ENCODE measurements around the gene GPS2.

Gene GPS2

GRCh38 chr17:7315570-7316235 is 543 bp upstream of the GPS2 start:
- DNase-seq = peak in 1 of 2 experiments; percentile 23

DNA sequence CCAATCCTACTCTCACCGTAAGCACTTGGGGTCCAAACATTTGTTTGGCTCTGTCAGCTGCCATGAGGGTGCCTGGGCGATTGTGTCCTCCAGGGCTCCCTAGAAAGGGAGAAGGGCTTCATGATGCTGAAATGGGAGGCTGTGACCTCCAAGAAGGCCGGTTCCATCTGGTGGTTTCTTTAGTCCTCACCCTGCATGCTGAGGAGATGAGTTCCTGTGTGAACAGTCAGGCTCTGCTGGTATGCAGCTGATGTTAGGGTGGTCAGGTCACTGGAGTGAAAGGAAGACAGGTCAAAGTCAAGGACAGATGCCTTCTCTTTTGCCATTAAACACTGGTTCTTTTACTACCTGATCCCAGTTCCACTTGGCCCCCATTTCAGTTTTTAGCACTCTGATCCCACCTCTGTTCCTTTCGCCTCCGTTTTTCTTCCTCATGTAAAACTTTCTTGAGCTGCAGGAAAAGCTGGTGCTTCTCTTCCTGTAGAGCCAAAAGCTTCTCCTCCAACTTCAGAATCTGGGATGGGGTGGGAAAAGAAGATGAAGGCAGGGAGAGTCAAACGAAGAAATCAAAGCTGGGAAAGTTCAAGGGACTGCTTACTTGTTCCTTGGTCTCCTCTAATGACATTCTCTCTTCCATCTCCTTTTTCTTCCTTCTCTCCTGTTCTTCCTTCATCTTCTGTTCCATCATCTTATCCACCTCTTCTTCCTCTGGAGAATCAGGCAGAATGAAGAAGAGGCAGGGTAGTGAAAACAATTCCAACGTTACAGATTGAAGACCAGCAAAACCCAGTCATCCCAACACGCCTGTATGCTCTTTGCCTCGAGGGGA is 1.1 kb downstream of the GPS2 start:
- DNase-seq = no peak

- peak in 1 of 2 experiments; percentile 40 for DNase-seq
Measured at GRCh38 chr17:7313088-7313889, 1.9 kb downstream of the GPS2 start.

GRCh38 chr17:7312432-7313087 is 2.6 kb downstream of the GPS2 start:
- no peak for DNase-seq

GRCh38 chr17:7311110-7311705 is 4.0 kb downstream of the GPS2 start:
- no peak for DNase-seq

- DNase-seq = no peak
Measured at GRCh38 chr17:7309628-7310027, 5.5 kb downstream of the GPS2 start.

DNA sequence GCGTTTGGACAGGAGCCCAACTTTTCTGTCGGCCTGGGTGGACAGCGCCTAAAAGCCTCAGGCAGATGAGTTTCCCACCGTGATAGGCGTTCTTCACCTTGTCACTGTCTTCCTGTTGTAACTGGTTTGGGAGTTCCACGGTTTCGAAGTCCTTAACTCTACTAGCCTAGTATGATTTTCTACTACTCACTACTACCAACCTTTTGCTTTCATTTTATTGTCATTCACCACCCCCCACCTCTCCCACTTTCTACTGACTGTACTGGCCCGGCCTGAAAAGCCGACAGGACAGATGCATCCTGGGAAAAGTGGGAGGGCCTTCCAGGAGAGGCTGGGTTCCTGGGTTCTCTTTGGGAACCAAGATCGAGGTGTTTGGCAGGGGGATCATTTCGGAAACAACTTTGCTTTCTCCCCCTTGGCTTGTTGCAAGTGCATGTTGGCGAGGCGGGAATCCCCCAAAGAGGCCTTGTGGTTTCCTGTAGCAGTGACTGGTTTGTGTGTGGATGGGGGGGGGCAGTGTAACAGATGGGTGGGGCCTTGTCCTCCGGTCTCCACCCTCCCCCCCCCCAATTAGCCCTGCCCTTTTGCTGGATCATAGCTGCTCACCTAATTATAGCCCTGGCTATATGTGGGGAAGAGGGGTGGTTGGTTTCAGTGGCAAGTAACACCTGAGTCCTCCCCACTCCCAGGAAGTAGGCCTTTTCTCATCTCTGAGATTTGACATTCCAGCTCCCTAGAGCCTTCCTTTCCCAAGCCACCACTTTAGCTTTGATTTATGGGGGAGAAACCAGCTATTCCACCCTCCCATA is 6.3 kb downstream of the GPS2 start:
- peak; percentile 53 to 77 for DNase-seq

DNA sequence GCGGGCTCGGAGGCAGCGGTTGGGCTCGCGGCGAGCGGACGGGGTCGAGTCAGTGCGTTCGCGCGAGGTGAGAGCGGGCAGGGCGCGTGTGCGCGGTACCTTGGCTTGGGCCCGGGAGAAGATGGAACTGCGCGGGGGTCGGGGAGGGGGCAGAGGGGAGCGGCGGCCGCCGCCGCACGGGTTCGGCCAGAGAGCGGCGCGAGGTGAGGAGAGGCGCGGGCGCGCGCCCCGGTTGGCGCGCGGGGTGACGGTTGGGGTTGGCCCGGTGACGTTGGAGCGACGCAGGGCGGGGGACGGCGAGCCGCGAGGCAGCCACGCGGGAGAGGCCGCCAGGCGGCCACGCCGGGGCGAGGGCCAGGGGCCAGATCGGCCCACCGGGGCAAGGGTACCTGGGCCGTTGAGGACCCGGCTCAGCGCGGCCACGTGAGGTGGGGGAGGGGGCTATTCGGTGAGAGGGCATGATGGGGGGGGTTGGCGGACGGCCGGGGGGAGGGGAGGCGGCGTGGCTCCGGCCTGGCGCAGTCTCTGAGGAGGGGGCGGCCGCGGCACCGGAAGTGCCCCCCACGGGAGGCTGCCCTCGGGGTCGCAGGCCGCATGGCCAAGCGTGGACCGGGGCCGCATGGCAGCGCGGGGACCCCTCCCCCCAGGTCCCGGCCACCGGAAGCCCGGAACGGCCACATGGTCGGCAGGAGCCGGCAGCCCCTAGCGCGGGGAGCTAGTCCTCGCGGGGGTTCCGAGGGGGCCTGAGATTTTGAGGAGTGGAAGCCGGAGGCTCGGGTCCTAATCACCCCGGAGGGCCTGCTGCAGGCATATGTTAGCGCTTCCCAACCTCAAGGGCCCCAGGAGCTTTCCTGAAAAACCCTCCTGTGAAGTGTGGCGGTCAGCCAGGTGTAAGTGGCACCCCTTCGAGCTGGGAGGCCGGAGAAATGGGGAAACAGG is 7.2 kb downstream of the GPS2 start:
- DNase-seq = peak in 1 of 2 experiments; percentile 41

- peak; percentile 100 for DNase-seq
Measured at GRCh38 chr17:7306911-7307685, 8.1 kb downstream of the GPS2 start, which contains the start of gene EIF5A. Gene EIF5A (plus strand): TSS chr17:7307628. CDS start chr17:7309636, 2,008 bp downstream.

DNA sequence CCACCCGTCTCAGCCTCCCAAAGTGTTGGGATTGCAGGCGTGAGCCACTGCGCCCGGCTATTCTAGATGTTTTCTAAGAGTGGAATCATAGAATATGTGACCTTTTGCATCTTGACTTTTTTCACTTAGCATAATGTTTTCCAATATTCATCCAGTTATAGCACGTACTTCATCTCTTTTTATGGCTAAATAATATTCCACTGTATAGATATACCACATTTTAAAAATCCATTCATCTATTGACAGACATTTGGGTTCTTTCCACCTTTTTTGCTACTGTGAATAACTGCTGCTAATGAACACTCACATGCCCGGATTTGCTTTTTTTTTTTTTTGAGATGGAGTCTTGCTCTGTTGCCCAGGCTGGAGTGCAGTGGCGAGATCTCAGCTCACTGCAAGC is 11.0 kb downstream of the GPS2 start:
- DNase-seq = no peak

GRCh38 chr17:7296189-7296861 is 18.8 kb downstream of the GPS2 start:
- peak; percentile 81 to 92 for DNase-seq

DNA sequence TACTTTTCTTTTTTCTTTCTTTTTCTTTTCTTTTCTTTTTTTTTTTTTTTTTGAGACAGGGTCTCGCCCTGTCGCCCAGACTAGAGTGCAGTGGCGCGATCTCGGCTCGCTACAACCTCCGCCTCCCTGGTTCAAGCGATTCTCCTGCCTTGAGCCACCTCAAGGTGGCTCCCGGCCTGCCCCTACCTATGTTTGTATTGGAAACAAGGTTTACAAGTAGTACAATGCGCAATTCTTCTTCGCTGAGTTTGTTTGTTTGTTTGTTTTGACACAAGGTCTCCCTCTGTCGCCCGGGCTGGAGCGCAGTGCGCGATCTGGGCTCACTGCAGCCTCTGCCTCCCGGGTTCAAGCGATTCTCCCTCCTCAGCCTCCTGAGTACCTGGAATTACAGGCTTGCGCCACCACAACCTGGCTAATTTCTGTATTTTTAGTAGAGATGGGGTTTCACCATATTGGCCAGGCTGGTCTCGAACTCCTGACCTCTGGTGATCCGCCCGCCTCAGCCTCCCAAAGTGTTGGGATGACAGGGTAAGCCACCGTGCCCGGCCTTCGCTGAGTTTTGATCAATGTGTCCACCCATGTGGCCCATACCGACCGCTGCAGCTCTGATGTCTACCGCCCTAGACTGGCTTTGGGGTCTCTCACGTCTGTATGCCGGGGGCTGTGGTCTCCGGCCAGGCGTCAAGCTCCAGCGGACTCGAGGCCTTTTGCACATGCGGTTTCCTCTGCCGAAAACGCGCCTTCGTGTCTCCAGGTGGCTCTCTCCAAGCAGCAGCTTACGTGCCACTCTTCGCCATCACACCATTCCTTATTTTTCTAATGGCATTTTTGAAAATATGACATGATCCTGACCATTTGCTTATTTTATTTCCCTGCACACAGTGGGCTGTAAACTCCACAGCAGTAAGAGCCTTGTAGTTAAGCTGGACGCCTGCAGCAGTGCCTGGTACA is 19.7 kb downstream of the GPS2 start:
- no peak for DNase-seq

DNA sequence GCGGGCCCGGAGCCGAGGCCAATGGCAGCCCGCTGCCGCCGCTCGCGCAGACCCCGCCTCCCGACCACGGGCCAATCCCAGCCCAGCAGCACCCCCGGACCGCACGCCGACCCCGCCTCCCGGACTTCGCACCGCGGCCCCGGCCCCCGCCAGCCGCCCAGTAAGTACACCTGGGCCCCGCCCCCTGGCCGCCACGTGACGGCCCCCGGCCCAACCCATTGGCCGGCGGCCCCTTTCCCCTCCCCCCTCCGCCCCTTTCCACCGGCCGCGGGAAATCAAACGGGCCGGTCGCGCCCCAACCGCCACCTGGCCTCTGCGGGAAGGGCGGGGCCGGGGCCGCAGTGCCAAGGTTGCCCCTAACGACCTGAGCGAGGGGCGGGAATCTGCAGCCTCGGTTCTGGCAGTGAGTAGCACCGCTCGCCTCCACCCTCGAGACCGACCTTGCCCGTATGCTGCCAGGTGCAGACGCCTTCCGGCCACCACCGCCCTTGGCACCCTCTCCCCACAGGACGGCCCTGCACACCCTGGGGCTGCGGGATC is 20.5 kb downstream of the GPS2 start, which contains the start of gene YBX2:
TSS of gene YBX2 (minus strand) at position 26 of the 540 bp plus-strand sequence. CDS start 139 bp downstream, outside the sequence.
- peak; percentile 48 to 71 for DNase-seq

DNA sequence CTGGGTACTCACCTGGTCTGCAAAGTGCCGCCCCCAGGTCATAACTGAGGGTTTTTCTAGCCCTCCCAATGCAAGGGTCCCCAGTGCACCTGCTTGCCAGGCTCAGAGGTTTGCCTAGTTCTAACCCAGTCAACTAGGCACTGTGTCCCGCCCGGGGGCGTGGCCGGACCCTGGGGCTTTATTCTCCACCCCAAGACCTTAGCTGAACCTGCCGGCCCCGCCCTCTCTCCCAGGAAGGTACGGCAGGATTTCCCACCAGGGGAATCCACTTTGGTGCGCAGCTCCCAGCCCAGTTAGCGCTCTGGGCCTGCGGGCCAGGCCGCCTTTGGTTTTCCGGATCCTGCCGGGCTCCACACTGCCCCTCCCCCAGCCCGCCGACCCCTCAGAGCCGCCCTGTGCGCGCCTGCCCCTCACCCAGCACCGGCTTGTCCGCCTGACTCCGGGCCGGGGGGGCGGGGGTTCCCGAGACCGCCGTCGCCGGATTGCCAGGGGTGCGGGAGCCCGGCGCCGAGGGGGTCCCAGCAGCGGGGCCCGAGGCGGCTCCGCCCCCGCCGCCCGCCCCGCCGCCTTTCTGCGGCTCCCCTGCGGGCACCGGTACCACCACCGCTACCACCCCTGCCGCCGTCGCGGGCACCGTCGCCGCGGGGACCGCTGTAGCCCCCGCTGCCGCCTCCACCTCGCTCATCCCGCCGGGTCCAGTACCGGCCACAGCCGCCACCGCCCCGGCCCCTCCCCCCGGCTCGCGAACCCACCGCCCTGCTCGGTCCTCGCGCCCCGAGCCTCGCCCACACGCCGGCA is 21.1 kb downstream of the GPS2 start:
- no peak for DNase-seq

DNA sequence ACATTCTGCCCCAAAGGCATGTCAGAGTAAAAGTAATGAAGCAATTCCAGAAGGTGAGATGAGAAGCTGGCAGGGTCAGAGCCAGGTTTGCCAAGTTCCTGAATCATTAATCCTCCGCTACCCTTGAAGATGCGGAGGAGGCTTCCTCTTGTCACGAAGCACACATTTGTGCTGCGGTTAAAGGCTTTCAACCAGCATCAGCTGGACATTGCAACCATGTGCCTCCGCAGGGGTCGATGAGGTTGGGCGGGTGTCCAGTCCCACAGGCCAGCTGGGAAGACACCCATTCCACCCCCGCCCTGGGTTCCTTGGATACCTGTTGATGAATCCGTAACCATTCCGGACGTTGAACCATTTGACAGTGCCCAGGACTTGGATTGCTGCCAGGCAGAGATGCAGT is 22.0 kb downstream of the GPS2 start:
- DNase-seq = no peak

- DNase-seq = no peak
Measured at GRCh38 chr17:7292729-7293128, 22.4 kb downstream of the GPS2 start.
